ENCODE measurements around the gene PIK3R6. TPM values are rescaled to one million over a fixed set of nuclear protein-coding genes. Genes with fewer than 3 reads are reported as not detected.

The PIK3R6 gene
- total RNA-seq, 6 experiments from 2014 or later: 0.18 to 0.62 (median 0.25) TPM; not detected in 1

- no peaks in the 10 kb centered on the region for H3K4me1 ChIP-seq
- H3K36me3 ChIP-seq: no peaks in the 10 kb centered on the region
- no peak overlapping the region for H3K27ac ChIP-seq
- no peak overlapping the region for H3K4me3 ChIP-seq
- no peak for DNase-seq
- ATAC-seq: peak in 1 of 4 donors; percentile 25
- intact Hi-C loops (cut with DNase I): no loop called here
- no peaks in the 10 kb centered on the region for H3K9me3 ChIP-seq
- TF ChIP-seq POLR2A (IDR thresholded peaks at IDR 0.05): no peak
- no peak for TF ChIP-seq CTCF (IDR thresholded peaks at IDR 0.05)
- WGBS (ENCODE audit: insufficient coverage, low coverage, low lambda C conversion rate, missing lambda C conversion rate): 80% methylated on average over 1 of the region's 12 CpGs
- H3K27me3 ChIP-seq: no peaks in the 10 kb centered on the region
Observed at GRCh38 chr17:8838551-8839095, 28.9 kb downstream of the PIK3R6 start.

- Histone ChIP-seq H3K4me1 (no peaks in the 10 kb centered on the region), H3K9me3 (no peaks in the 10 kb centered on the region), H3K27ac (no peak overlapping the region), H3K36me3 (no peaks in the 10 kb centered on the region), H3K4me3 (no peak overlapping the region), H3K27me3 (no peaks in the 10 kb centered on the region)
- DNase-seq (peak in 1 of 3 donors; percentile 55), ATAC-seq (peak; percentile 34 to 69 (median 48))
- no peak for TF ChIP-seq CTCF (IDR thresholded peaks at IDR 0.05)
- TF ChIP-seq POLR2A (IDR thresholded peaks at IDR 0.05): no peak
- intact Hi-C loops (cut with DNase I): no loop called here
- WGBS (ENCODE audit: insufficient coverage, low coverage, low lambda C conversion rate, missing lambda C conversion rate): 27% methylated on average over 7 of the region's 8 CpGs
Observed at GRCh38 chr17:8837563-8838075, 29.9 kb downstream of the PIK3R6 start.

GRCh38 chr17:8836821-8837562 is 30.5 kb downstream of the PIK3R6 start:
- ATAC-seq (no peak), DNase-seq (peak in 1 of 3 donors; percentile 27)
- Histone ChIP-seq H3K4me1 (no peaks in the 10 kb centered on the region), H3K9me3 (no peaks in the 10 kb centered on the region), H3K36me3 (no peaks in the 10 kb centered on the region), H3K4me3 (no peak overlapping the region), H3K27ac (no peak overlapping the region), H3K27me3 (no peaks in the 10 kb centered on the region)
- WGBS (ENCODE audit: insufficient coverage, low coverage, low lambda C conversion rate, missing lambda C conversion rate): 67% methylated on average over 9 of the region's 15 CpGs
- TF ChIP-seq CTCF (IDR thresholded peaks at IDR 0.05) (no peak), POLR2A (IDR thresholded peaks at IDR 0.05) (no peak)
- intact Hi-C loops (cut with DNase I): no loop called here

- Histone ChIP-seq H3K4me3 (no peak overlapping the region), H3K4me1 (no peaks in the 10 kb centered on the region), H3K27me3 (no peaks in the 10 kb centered on the region), H3K27ac (no peak overlapping the region), H3K9me3 (no peaks in the 10 kb centered on the region), H3K36me3 (no peaks in the 10 kb centered on the region)
- no peak for DNase-seq
- intact Hi-C loops (cut with DNase I): no loop called here
- WGBS (ENCODE audit: insufficient coverage, low coverage, low lambda C conversion rate, missing lambda C conversion rate): 88% methylated on average over 5 of the region's 6 CpGs
- ATAC-seq: no peak
- TF ChIP-seq POLR2A (IDR thresholded peaks at IDR 0.05): no peak
- no peak for TF ChIP-seq CTCF (IDR thresholded peaks at IDR 0.05)
Observed at GRCh38 chr17:8835631-8836364, 31.7 kb downstream of the PIK3R6 start.
